NCI-H2029 (cell line): ENCODE data around the gene NOS2.

ENCODE experiments used
- DNase-seq: peaks from one replicate; lab custom pipeline; 2025; lab: John Stamatoyannopoulos, UW

NOS2 gene

DNA sequence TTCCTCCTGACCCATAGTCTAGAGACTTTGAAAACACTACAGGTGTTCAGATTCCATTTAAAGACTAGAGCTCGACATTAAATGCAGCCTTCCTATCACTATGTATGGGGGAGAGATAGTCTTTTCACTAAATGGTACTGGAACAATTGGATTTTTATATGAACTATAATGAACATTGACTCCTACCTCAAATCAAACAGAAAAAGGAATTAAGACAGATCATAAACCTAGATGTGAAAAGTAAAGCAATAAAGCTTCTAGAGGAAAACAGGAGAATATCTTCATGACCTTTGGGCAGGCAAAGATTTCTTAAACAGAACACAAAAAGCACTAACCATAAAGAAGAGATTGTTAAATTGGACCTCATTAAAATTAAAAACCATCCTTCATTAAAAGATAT, 18.8 kb upstream of the NOS2 start:
- DNase-seq: no peak

DNA sequence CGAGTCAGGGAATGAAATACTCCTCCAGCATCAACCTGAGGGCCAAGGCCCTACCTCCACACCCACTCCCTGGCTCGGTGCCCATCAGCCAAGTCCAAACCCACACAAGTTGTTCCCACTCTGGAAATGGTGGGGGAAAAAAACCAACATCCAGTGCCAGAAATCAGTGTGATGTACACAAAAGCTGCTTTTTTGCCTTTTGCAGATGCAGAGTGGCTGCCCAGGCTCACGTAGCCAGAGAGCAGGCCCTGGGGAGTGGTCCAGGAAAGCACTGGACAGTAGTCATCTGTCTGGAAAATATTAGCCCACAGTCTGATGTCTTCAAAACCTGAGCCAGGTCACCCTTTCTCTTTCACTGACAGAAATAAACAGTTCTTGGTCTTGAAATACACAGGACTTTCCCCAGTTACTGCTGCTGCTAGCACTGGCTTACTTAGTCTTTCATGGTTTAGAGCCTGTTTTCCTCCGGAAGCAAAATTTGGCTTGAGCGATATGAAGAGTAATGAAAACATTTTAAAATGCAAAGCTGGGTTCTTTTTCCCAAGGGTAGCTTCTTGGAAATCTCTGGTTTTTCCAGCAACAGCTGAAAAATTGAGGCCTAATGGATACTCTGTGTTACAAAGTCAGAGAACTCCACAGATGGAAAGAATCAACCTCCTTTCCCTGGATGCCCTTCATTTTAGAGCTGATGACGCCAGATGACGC, 18.2 kb upstream of the NOS2 start:
- DNase-seq: no peak

DNA sequence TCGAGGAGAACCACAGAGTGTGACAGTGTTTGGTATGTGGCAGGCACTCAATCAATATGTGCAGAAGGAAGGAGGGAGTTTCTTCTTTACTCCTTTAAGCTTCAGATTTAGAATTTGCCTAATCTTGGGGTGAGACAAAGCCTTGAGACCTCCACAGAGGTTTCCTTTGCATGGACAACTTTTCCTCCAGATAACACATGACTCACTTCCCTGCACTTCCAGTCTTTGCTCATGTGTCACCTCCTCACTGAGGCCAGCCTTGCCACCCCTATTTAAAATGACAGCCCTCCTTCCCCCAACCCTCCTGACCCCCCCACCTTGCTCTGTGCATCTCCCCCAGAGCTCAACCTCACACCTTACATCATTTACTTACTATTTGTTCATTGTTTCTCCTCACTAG, 17.4 kb upstream of the NOS2 start:
- no peak for DNase-seq

DNA sequence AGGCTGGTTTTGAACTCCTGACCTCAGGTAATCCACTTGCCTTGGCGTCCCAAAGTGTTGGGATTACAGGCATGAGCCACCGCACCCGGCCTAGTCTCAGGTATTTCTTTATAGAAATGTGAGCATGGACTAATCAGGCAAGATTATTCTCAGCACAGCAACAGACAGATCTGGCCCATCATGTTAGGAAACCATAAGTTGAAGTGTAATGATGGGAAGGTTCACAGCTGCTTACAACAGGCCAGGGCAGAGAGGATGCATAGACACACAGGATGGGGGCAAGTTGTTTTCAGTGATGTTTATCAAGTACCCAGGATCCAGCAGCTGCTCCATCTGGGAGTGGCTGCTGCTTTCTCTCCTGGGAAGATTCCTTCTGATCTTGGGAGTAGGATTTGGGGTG, 16.6 kb upstream of the NOS2 start:
- no peak for DNase-seq

DNA sequence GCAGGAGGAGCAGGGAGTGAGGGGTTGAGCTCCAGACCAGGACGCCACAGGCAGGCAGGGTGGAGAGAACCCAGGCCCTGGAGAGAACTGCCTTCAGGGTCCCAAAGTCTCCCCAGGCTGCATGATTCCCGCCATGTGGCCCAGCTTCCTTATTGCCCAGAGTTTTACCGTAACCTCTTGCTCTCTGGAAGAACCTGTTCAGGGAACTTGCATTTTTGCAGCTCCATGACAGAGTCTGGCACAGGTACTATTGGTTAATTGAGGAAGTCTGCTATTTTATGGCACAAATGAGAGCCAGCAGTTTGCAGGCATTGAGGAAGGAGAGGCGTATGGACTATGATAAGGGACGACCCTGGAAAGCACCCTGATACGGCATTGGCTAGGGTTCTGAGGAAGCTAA, 11.6 kb upstream of the NOS2 start:
- DNase-seq: no peak

DNA sequence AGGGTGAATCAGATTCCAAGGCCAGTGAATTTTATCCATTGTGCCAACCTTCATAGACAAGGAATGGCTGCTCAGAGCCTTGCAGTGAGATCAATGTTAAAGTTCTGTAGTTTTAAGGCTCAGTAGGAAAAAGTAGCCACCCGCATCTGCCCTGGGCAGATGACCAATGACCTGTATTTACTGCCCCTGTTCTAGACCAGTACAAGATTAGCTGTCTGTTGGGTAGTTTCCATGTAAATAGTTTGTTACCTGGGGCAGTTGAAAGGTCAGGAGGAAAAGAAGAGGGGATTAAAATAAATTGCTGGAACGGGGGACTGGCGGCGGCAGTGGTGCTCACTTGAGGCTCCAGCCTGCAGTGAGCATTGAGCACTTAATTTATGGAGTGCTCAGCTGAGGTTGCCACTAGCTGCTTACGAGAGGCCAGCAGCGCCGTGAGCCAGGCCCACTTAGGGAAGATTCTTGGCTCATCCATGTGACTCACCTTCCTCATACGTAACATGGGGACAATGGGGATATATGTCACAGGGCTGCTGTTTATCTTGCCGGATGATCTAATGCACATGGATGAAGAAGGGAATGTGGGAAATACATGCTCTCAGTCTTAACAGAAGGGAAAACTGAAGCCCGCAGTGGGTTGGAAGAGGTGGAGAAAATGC, 10.7 kb upstream of the NOS2 start:
- no peak for DNase-seq

DNA sequence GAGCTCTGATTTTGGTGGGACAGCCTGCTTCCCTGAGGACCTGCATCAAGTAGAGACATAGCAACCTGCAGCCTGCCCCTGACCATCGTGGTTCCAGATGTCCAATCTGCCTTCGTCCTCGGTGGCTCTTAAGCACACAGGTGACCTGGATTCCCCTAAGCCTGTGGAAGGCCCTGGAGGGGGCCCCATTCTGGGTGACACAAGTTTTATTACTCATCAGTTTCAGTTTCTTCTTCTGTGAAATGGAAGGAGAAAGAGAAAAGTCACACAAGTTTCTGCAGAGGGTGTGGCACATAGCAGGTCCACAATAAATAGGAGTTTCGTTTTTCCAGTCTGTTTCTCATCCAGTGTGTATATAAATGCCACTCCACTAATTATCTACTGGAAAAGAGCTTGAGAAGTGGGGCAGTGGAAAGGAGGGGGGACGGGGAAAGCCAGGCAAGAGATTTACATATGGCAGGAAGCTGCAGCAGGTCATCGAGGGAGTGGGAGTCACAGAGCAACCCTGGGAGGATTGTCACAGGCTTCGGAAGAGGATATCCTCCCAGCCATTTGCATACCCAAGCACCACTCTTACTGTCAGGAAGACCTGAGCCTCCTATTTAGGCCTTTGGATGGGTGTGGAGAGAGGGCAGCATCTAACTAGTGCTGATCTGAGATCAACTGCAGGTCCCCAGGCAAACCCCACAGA, 10.0 kb upstream of the NOS2 start:
- DNase-seq: no peak

DNA sequence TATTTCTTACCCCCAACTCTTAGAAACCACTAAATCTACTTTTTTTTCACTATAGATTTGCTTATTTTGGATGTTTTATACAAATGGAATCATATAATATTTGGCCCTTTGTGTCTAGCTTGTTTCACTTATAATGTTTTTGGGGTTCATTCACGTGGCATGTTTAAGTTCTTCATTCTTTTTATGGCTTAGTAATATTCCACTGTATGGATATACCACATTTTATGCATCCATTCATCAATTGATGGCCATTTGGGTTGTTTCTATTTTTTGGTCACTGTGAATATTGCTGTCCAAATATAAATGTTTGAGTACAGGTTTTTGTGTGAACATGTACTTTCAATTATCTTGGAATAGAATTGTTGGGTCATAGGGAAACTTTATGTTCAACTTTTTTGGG, 9.2 kb upstream of the NOS2 start:
- DNase-seq: no peak

DNA sequence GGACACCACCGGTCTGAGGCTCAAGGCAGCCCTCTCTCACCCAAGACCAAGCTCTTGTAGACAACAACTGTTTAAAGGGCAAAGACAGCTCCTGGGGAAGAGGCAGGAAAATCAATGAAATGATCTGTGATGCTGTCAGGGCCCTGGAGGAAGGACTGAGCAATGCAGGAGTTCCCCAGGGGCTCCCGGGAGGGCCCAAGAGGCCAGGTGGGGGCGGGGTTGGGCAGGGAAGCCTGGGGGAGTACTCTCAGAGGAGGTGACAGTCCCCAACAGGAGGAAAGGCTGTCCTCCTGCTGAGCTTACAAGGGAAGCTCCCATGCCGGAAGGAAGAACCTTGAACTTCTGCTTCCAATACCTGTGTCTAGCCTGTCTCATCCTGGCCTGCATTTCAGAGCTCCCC, 8.3 kb upstream of the NOS2 start:
- no peak for DNase-seq

DNA sequence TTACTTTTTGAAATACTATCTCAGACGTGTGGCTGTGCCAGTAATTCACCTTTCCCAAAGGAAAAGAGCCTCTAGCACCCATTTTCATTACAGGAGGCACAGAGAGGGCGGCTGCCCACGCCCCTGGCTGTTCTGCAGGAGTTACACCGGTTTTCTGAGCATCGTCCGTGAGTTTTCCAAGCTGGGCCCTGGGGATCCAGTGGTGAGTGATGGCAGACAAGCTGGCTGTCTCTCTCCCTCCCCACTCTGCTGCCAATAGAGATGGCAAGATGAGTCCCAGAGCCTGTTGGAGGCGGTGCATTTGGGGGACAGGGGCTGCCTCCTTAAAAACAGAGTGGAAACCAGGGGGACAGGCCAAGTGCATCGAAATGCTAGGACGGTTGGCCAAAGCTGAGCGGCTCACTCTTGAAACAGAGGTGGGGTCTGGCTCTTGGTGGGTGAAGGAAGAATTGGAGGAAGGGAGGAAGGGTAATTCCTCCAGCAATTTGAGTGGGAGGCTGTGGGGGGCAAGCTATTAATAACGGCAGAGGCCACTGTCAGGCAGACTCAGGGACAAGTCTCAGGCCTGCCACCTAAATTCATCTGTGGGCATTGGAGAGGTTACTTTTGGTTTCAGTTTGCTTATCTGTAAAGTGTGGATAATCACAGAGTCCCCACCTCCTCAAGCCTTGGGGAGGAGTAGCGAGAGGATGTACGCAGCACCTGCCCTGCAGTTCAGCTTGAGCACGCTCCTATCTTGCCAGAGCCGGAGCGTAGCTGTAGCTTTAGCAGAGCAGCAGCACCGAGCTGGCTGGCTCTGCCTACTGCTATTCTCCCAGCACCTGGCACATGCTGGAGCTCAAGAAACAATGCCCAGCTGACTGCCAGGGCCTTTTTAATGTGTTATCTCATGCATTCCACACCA, 7.5 kb upstream of the NOS2 start:
- DNase-seq: peak; percentile 74

DNA sequence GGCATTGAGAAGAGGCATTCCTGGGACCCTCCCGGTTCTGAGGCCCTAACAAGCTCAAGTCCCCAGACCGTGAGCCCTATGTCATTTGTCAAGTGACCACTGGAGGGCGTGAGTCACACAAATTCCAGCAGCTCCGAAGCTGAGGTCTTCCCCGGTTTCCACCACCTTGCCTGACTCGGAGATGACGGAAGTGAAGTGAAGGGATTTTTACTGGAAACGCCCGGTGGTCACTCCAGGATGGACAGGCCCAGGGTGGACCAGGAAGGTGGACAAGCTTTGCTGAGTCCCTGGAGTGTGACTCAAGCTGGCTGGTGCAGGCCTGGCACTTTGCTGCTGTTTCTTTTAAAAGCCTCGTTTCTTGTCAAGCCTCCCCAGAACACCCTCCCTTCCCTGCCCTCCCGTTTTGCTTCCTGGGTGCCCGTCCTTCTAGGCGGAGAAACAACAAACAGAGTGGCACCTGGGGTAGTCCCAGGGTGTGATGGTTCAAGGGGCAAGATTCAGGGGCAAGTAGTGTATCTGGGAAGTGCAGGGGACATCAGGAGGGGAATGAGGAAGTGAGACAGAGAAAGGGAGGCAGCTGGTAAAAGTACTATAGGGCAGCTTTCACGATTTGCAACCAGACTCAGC, 5.3 kb upstream of the NOS2 start:
- DNase-seq: peak; percentile 64

DNA sequence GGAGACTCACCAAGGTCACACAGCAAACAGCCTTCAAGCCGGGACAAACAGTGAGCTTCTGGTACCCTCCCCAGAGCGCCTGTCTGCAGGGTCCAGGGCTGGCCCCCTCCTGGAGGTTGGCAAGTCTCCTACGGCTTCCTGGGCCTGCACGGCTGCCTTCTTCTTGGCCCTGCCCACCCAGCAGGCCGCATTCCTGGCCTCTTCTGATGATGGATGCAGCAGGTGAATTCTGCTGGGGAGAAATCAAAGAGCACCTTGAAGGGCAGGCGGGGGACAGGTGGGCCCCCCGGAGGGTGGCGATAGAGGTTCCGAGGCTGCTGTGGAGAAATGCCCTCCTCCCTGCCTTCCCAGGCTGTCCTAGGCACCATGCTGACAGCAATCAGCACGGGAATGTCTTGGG, 3.8 kb upstream of the NOS2 start:
- no peak for DNase-seq

DNA sequence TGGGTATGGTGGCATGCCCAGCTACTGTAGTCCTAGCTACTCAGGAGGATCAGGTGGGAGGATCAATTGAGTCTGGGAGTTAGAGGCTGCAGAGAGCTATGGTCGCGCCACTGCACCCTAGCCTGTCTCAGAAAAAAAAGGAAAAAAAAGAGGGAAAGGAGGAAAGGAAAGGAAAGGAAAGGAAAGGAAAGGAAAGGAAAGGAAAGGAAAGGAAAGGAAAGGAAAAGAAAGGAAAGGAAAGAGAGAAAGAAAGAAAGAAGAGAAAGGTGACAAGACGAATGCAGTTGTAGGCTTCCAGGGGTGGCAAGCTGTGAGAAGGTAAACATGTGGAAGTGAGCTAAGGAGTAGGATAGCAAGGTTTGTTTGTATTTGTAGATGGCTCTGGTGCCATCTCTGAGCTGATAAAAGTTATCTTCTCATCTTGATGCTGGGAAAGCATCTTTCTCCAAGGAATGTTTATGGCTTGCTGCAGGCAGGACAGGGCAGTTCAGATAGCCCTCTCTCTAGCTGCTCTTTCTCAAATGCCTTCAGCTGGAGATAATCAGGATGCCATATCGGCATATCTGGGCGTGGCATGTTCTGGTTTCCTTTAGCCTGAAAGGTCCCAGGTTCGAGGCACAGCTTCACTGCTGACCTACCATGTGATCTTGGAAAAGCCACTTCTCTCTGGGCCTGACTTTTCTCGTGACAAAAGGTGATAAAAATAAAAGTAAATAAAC, 2.8 kb upstream of the NOS2 start:
- DNase-seq: no peak

DNA sequence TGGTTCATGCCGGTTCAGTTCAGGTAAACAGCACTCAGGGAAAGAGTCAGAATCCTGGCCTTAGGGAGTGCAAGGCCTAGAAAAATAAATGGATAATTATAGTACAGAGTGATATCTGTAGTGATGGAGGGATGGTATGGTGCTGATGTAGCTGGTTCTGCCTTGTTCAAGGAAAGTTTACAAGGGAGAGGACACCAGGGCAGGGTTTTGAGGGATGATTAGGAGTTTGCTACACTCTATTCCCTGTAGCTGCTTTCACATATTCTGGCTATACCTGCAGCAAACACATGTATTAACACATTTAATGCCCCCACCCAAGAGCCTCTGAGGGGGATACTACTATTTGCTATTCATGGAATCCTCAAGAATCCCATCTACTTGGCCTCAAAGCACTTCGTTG, 1.7 kb upstream of the NOS2 start:
- no peak for DNase-seq

DNA sequence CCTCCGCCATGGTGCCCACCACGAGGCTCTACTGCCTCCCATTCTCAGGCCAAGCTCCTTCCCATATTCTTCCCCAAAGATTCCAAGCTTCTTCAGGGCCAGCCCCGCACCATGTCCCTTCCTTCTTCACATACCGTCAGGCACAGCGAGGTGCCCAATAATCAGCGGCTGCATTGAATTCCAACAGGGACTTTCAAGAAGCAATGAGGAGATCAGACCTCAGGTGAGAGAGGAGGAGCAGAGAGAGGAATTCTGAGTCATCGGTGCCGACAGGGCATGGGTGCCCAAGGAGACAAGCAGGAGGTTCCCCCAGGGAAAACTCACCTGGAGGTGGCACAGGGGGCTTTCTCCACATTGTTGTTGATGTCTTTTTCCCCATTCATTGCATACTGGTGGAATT, 2.0 kb downstream of the NOS2 start:
- DNase-seq: no peak

DNA sequence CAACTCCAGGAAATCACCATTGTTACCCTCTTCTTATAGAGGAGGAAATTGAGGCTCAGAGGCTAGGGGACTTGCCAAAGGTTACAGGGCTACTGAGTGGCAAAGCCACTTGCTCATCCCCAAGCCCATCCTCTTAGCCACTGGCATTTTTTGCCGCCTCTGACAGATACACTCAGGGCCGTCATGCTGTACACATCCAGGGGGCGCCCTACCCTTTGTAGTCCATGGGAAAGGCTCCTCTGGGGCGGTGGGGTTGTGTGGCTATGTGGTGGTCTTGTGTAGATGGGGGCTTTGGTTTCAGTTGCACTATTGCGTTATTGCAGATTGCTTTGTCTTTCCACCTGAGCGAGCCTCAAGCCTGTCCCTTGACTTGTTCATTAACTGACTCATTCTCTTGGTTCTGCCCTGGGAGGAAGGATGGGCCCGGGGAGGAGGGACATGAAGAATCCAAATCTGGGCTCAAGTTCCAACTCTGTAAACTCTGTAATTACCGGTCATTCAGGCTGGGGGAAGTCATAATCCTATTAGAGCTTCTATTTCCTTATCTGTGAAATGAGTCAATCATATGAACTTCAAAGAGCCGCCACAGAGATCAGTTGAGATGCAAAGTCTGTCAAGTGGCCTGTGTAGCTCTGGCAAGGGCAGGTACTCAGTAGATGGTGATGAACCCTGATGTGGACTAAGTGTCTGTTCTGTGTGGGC, 2.8 kb downstream of the NOS2 start:
- DNase-seq: no peak

DNA sequence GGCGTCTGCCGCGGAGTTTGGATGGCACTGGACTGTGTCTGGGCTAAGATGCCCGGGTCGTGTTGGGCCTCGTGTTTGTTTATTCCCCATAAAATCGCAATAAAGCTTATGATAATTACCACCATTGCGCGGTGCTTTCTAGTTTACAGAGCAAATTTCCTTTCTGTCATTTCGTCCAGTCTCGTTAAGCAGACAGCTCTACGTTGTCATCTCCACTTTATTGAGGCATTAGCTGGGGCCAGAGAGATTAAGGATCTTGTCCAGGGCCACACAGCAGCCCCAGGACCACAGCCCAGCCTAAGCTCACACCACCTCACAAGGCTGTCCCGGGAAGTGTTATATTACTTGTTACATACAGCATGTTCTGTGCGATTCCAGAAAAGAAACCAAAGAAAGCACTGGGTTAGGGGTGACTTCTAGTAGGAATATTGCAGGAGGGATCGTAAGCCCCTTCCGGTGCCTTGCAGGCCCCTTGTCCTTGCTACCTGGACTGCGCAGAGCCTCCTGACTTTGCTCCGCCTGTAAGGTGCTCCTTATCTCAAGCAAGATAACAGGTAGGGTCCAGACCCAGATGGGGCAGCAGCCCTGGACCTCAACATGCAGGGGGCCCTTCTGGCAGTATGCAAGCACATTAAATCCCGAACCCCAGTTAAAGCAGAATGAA, 6.3 kb downstream of the NOS2 start:
- DNase-seq: no peak

DNA sequence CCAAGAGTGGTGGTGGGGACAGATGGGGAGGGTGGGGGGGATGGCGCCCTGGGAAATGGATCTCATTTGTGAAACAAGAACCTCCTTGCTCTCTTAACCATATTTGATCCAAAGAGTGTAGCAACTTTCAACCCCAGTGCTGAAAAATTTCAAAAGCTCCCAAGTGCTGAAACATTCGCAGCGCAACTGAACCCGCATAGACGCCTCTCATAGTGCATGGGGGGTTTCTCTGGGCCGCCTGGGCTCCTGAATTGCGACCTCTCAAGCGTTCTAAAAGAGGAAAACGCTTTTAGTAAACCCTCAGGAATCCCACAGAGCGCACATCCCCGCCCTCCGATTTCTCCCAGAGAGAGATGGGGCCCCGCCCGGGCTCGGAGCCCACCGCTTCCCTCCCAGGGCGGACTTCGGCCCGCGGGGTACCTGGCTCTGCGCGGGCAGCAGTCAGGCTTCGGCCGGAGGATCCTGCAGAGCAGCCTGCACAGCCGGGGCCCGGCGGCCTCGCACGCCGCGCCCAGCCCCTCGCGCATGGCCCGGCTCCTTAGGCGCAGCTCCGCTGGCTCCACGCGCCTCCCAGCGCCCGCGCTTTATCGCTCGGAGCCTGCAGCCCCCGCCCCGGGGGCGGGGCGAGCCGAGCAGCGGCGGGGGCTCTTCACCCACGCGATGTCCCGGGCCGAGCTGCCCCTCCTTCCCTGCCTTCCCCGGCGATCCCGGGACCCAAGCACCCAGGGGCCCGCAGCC, 7.0 kb downstream of the NOS2 start:
- DNase-seq: no peak

DNA sequence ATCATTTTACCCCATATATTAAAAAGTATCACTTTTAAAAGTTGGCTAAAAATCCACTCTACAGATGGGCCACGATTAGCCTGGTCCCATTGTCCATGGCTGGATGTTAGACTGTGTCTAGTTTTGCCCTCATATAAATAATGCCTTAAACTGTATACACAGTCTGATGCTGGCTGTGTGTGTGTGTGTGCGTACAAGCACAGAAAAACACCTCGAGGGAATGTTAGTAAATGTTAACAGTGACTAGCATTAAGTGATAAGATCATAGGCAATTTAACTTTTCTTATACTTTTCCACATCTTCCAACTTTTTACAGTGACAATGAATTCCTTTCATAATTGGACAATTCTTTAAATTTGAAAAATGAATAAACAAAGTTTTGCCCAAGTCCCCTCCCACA, 8.2 kb downstream of the NOS2 start:
- no peak for DNase-seq
